Sigmoid colon (tissue), 7 donors: ENCODE measurements around the gene KRTAP5-6. TPM values are rescaled to one million over a fixed set of nuclear protein-coding genes. Genes with fewer than 3 reads are reported as not detected.
"Not testable (repeated sequence)": the region's sequence is repeated elsewhere in the genome, so short reads cannot be mapped to it uniquely, and the experiment has no call there.

Experiments
- DNase-seq: peaks from one replicate; pipeline ENCODE4 v3.0.0-alpha.2; 2019
- H3K27ac ChIP-seq, 4 donors: fragments of 200-600 bp; sonication (generic); one replicate each; pipeline ENCODE4 v1.5.1; 2016 to 2019; ENCODE audit warnings: mild to moderate bottlenecking in 1 of 4
- H3K27me3 ChIP-seq, 3 donors: fragments of 200-600 bp; sonication (generic); one replicate each; pipeline ENCODE4 v1.5.1; 2019; ENCODE audit warnings: mild to moderate bottlenecking in 1 of 3
- H3K36me3 ChIP-seq, 4 donors: fragments of 200-600 bp; sonication (generic); one replicate each; pipeline ENCODE4 v1.5.1; 2016 to 2019
- H3K4me1 ChIP-seq, 4 donors: fragments of 200-600 bp; sonication (generic); one replicate each; pipeline ENCODE4 v1.5.1; 2017 to 2019
- H3K4me3 ChIP-seq, 4 donors: fragments of 200-600 bp; sonication (generic); one replicate each; pipeline ENCODE4 v1.5.1; 2017 to 2019; ENCODE audit warnings: mild to moderate bottlenecking in 2 of 4, moderate library complexity in 1 of 4
- H3K9me3 ChIP-seq, 4 donors: fragments of 200-600 bp in 3 of 4; sonication (generic) in 3 of 4; one replicate each; pipeline versions ENCODE4 v1.5.1 to v1.6.1; 2013 to 2019
- EP300 ChIP-seq, 4 donors: sonication (generic); formaldehyde crosslinking; IDR thresholded peaks; one replicate each; pipeline ENCODE4 v1.6.1; 2017; ENCODE audit warnings: antibody characterized with exemption in 4 of 4
- POLR2A ChIP-seq, 2 donors: fragments of 450-650 bp; IDR thresholded peaks; one replicate each; pipeline ENCODE4 v1.6.1; 2016; ENCODE audit warnings: antibody characterized with exemption in 2 of 2, mild to moderate bottlenecking in 2 of 2, moderate library complexity in 2 of 2
- POLR2AphosphoS5 ChIP-seq, 4 donors: sonication (generic); formaldehyde crosslinking; IDR thresholded peaks; one replicate each; pipeline ENCODE4 v1.6.1; 2017; ENCODE audit warnings: antibody characterized with exemption in 4 of 4
- WGBS, 2 donors: extraction: QIAGEN DNeasy Blood & Tissue Kit; methylation state at CpG; one replicate each; pipeline ENCODE4 v1.1.7; 2013; 5-methylcytosine and 5-hydroxymethylcytosine counted together
- intact Hi-C: fragments of 100-400 bp; cut with DNase I; formaldehyde crosslinking; loops from one replicate; pipeline ENCODE4 v1.15.1; 2023
- polyA plus RNA-seq, 3 donors: library from polyadenylated mRNA; stranded (reverse); fragments of 200-250 nt; gene quantifications; one replicate each; pipeline ENCODE4 v1.2.3, GENCODE V29; 2013
- total RNA-seq, 4 donors: library from RNA; depleted of rRNA; stranded (reverse); fragments of >200 nt; gene quantifications; one replicate each; pipeline ENCODE4 v1.1.0, GENCODE V29; 2016
- TF ChIP-seq, protein P1 (sequence below), 4 experiments: fragments of 450-650 bp in 3 of 4; fragments of 200-600 bp in 1 of 4; IDR thresholded peaks; one replicate each; pipeline ENCODE4 v1.5.1; 2016 to 2019; ENCODE audit warnings: antibody characterized with exemption in 4 of 4, mild to moderate bottlenecking in 3 of 4, moderate library complexity in 2 of 4
- donor health status: healthy with polysubstance abuse.
- donor health status: Bipolar disorder and iron deficiency.
- donor health status: healthy.

KRTAP5-6 gene
- total and polyA plus RNA-seq, 7 donors = not detected

DNA sequence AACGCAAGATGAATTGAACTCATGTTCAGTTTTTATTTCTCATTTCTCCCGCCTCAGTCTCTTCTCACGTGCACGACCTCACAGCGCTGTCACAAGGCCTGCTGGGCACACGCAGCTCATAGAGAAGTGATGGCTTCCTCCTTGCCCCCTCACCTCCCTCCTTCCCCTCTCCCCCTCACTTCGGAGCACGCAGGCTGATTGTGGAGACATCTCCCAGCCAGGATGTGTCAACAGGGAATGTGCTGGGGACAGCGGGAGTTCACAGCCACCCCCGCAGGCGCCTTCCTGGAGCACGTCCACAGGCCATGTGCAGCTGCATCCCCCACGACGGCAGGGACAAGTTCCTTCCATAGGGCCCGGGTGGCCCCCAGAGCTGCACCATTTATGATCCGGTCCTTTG, 29.1 kb upstream of the KRTAP5-6 start:
- TF ChIP-seq POLR2A (IDR thresholded peaks at IDR 0.05) = no peak
- no peak for TF ChIP-seq EP300 (IDR thresholded peaks at IDR 0.05)
- TF ChIP-seq POLR2AphosphoS5 (IDR thresholded peaks at IDR 0.05) = no peak
- TF ChIP-seq, protein P1, sequence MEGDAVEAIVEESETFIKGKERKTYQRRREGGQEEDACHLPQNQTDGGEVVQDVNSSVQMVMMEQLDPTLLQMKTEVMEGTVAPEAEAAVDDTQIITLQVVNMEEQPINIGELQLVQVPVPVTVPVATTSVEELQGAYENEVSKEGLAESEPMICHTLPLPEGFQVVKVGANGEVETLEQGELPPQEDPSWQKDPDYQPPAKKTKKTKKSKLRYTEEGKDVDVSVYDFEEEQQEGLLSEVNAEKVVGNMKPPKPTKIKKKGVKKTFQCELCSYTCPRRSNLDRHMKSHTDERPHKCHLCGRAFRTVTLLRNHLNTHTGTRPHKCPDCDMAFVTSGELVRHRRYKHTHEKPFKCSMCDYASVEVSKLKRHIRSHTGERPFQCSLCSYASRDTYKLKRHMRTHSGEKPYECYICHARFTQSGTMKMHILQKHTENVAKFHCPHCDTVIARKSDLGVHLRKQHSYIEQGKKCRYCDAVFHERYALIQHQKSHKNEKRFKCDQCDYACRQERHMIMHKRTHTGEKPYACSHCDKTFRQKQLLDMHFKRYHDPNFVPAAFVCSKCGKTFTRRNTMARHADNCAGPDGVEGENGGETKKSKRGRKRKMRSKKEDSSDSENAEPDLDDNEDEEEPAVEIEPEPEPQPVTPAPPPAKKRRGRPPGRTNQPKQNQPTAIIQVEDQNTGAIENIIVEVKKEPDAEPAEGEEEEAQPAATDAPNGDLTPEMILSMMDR (IDR thresholded peaks at IDR 0.05) = no peak
- Histone ChIP-seq H3K9me3 (no peaks in the 10 kb centered on the region), H3K4me3 (no peak overlapping the region), H3K27ac (no peak overlapping the region), H3K27me3 (peaks cover 0 to 32% (median 9%) of the 10 kb centered on the region in 3 donors), H3K4me1 (no peaks in the 10 kb centered on the region), H3K36me3 (no peaks in the 10 kb centered on the region)
- whole genome bisulfite sequencing, 2 donors = 56 to 62% methylated on average over 16 of the region's 16 CpGs
- DNase-seq = no peak
- intact Hi-C loops = no loop called here

DNA sequence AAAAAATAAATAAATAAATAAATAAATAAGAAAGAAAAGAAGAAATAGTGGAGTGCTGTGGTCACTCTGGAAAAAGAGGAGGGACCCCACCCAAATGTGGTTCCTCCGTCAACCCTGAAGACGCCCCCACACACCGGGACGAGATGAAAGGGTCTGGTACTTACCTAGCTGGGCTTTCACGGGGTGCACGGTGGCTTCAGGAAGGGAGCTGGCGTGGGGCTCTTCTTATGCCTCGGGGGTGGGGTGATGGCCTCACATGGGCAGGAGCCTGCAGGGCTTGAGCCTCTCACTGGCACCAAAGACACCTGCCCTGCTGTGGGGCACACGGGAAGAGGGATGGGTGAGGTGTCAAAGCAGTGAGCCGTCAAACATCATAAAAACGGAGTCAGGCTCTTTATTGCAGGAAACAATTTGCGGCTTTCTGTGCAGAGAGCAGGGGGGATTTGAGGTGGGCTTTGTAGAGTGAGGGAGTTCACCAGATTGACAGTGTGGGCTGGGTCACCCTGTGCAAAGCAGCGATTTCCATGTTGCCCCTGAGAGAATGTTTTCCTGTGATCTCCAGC, 28.0 kb upstream of the KRTAP5-6 start:
- H3K27me3 ChIP-seq = peaks cover 0 to 32% (median 9%) of the 10 kb centered on the region in 3 donors
- H3K4me1 ChIP-seq = no peaks in the 10 kb centered on the region
- 25 to 42% methylated on average over 13 of the region's 13 CpGs for WGBS, 2 donors
- TF ChIP-seq EP300 (IDR thresholded peaks at IDR 0.05) (no peak), POLR2A (IDR thresholded peaks at IDR 0.05) (no peak), POLR2AphosphoS5 (IDR thresholded peaks at IDR 0.05) (no peak)
- TF ChIP-seq, protein P1 (IDR thresholded peaks at IDR 0.05) = no peak
- no peak for DNase-seq
- H3K4me3 ChIP-seq = no peak overlapping the region
- no peak overlapping the region for H3K27ac ChIP-seq
- H3K36me3 ChIP-seq = no peaks in the 10 kb centered on the region
- H3K9me3 ChIP-seq = no peaks in the 10 kb centered on the region
- intact Hi-C loops = no loop called here

DNA sequence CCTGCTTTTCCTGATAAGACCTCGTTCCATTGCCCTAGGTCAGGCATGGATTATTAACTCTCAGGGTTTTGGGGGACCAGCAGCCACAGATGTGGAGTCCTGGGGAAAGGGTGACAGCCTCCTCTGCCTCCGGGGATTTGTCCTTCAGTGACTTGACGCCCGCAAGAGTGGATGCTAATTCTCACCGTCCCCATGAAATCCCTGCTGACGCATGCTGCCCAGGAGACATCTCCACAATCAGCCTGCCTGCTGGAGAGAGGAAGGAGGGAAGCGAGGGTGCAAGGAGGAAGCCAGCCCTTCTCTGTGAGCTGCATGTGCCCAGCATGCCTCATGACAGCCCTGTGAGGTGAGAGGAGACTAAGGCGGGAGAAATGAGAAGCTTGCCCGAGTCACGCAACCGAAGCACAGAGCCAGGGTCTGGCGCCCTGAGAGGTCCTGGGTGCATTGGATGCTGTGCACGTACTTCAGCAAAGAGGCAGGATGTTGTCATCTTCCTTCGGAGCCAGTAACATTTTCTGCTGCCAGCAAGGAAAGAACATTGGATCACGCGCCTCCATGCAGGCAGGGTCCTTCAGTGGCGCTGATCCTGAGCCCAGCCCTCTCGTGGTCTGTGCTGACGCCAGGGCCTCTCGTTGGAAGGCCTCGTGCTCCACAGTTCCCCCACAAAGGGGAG, 27.3 kb upstream of the KRTAP5-6 start:
- no peak overlapping the region for H3K27ac ChIP-seq
- no peak overlapping the region for H3K4me3 ChIP-seq
- peak; percentile 79 for DNase-seq
- H3K27me3 ChIP-seq = peaks cover 0 to 39% (median 13%) of the 10 kb centered on the region in 3 donors
- 67 to 72% methylated on average over 21 of the region's 21 CpGs for WGBS, 2 donors
- no peak for TF ChIP-seq EP300 (IDR thresholded peaks at IDR 0.05)
- no peak for TF ChIP-seq POLR2AphosphoS5 (IDR thresholded peaks at IDR 0.05)
- no peak for TF ChIP-seq POLR2A (IDR thresholded peaks at IDR 0.05)
- TF ChIP-seq, protein P1 (IDR thresholded peaks at IDR 0.05) = no peak
- no peaks in the 10 kb centered on the region for H3K4me1 ChIP-seq
- H3K36me3 ChIP-seq = no peaks in the 10 kb centered on the region
- intact Hi-C loops = no loop called here
- H3K9me3 ChIP-seq = no peaks in the 10 kb centered on the region

DNA sequence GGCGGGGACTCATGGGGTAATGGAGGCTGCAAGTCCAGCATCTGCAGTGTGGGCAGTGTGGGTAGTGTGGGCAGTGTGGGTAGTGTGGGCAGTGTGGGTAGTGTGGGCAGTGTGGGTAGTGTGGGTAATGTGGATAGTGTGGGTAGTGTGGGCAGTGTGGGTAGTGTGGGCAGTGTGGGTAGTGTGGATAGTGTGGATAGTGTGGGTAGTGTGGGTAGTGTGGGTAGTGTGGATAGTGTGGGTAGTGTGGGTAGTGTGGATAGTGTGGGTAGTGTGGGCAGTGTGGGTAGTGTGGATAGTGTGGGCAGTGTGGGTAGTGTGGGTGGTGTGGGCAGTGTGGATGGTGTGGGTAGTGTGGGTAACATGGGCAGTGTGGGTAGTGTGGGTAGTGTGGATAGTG, 26.5 kb upstream of the KRTAP5-6 start:
- H3K4me1 ChIP-seq, H3K4me3 ChIP-seq, H3K36me3 ChIP-seq, H3K27ac ChIP-seq, H3K9me3 ChIP-seq, DNase-seq, intact Hi-C loops: not testable (repeated sequence)
- 97 to 99% methylated on average over 1 of the region's 1 CpG for WGBS, 2 donors
- peaks cover 0 to 42% (median 17%) of the 10 kb centered on the region in 3 donors for H3K27me3 ChIP-seq

DNA sequence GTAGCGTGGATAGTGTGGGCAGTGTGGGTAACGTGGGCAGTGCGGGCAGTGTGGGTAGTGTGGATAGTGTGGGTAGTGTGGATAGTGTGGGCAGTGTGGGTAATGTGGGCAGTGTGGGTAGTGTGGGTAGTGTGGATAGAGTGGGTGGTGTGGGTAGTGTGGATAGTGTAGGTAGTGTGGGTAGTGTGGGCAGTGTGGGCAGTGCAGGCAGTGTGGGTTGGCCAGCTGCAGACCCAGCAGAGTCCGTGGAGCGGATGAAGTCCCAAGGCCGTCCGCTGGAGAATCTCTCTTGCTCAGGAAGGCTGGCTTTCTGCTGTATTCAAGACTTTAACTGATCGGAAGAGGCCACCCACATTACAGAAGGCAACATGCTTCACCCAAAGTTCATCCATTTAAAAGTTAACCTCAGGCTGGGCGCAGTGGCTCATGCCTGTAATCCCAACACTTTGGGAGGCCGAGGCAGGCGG, 26.1 kb upstream of the KRTAP5-6 start:
- DNase-seq = no peak
- no peaks in the 10 kb centered on the region for H3K4me1 ChIP-seq
- intact Hi-C loops = no loop called here
- 79 to 89% methylated on average over 11 of the region's 11 CpGs for WGBS, 2 donors
- TF ChIP-seq, protein P1 (IDR thresholded peaks at IDR 0.05) = no peak
- no peak for TF ChIP-seq POLR2A (IDR thresholded peaks at IDR 0.05)
- TF ChIP-seq EP300 (IDR thresholded peaks at IDR 0.05) = no peak
- no peak for TF ChIP-seq POLR2AphosphoS5 (IDR thresholded peaks at IDR 0.05)
- no peak overlapping the region for H3K27ac ChIP-seq
- H3K27me3 ChIP-seq = peaks cover 0 to 43% (median 17%) of the 10 kb centered on the region in 3 donors
- H3K36me3 ChIP-seq = no peaks in the 10 kb centered on the region
- no peak overlapping the region for H3K4me3 ChIP-seq
- H3K9me3 ChIP-seq = no peaks in the 10 kb centered on the region
